AG09309 (cell line): Measurements from ENCODE around the gene SPPL2B.

Experiments used
- DNase-seq: peaks from one replicate; pipeline ENCODE4 v3.0.0-alpha.2; 2010; ENCODE audit warnings: low read depth
- H3K4me3 ChIP-seq: 2 replicates; pipeline ENCODE4 v1.5.1; 2011; ENCODE audit warnings: mild to moderate bottlenecking, low read depth, low read length, moderate library complexity; ENCODE audit not compliant: control insufficient read depth
- TF ChIP-seq, protein P1 (sequence below): IDR thresholded peaks from 2 replicates; pipeline ENCODE4 v1.5.1; 2011; ENCODE audit warnings: mild to moderate bottlenecking, low read depth, low read length, inconsistent platforms; ENCODE audit not compliant: insufficient read depth, control insufficient read depth; ENCODE audit errors: missing control alignments

Gene SPPL2B

DNA sequence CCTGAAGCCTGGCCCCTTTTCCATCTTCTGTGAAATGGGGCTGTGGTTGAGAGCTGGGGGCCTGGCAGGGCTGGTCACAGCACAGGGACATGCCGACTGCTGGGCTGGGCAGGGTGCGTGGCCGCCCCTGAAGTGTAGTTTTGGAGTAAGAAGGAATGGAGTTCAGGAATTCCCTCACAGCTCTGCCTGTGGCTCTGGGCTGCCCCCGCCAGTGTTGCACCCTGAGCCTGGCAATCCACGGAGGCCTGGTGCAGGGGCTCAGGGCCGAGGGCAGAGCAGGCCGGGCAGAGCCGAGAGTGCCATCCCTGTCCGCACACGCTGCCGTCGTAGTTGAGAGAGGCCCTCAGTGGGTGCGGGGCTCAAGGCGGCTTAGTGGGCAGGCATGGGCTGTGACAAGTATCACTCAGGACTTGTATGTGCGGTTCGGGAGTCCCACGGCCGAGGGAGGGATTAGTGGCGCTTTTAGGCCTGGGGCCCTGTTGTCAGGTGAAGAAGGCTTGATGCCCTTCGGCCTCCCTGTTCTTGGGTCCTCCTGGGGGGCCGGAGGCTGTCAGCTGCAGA is 9.7 kb downstream of the SPPL2B start:
- no peak overlapping the region for H3K4me3 ChIP-seq
- TF ChIP-seq, protein P1, sequence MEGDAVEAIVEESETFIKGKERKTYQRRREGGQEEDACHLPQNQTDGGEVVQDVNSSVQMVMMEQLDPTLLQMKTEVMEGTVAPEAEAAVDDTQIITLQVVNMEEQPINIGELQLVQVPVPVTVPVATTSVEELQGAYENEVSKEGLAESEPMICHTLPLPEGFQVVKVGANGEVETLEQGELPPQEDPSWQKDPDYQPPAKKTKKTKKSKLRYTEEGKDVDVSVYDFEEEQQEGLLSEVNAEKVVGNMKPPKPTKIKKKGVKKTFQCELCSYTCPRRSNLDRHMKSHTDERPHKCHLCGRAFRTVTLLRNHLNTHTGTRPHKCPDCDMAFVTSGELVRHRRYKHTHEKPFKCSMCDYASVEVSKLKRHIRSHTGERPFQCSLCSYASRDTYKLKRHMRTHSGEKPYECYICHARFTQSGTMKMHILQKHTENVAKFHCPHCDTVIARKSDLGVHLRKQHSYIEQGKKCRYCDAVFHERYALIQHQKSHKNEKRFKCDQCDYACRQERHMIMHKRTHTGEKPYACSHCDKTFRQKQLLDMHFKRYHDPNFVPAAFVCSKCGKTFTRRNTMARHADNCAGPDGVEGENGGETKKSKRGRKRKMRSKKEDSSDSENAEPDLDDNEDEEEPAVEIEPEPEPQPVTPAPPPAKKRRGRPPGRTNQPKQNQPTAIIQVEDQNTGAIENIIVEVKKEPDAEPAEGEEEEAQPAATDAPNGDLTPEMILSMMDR, result no peak
- no peak for DNase-seq

DNA sequence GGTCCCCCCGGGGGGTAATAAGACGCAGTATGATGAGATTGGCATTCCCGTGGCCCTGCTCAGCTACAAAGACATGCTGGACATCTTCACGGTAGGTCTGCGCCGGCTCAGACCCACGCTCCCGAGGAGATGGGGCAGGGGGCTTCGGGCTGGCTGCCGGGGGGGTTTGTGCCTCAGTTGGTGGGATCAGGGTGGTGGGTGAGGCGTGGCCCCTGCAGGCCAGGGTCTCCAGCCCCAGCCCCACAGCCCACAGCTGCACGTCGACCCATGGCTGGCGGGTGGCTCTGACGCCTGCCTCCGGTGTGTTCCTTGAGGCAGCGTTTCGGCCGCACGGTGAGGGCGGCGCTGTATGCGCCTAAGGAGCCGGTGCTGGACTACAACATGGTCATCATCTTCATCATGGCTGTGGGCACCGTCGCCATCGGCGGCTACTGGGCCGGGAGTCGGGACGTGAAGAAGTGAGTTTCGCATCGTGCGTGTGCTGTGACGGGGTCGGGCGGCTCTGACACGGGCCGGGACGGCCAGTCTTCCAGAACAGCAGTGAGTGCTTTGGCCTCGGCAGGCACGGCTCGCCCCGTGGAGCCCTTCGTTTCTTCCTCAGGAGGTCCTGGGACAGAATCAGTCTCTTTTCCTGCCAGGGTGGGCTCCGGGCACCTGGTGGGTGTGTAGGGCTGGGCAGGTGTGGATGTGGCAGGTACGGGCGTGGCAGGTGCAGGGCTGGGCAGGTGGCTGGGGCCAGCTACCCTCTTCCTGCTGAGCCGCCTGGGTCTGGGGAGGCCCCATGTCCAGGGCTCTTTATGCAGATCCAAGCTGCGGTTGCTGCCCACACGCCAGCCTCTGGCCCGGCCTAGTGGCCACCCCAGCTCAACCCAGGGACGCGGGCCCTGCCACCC is 10.5 kb downstream of the SPPL2B start:
- DNase-seq, result no peak
- TF ChIP-seq, protein P1, result no peak
- H3K4me3 ChIP-seq, result no peak overlapping the region

DNA sequence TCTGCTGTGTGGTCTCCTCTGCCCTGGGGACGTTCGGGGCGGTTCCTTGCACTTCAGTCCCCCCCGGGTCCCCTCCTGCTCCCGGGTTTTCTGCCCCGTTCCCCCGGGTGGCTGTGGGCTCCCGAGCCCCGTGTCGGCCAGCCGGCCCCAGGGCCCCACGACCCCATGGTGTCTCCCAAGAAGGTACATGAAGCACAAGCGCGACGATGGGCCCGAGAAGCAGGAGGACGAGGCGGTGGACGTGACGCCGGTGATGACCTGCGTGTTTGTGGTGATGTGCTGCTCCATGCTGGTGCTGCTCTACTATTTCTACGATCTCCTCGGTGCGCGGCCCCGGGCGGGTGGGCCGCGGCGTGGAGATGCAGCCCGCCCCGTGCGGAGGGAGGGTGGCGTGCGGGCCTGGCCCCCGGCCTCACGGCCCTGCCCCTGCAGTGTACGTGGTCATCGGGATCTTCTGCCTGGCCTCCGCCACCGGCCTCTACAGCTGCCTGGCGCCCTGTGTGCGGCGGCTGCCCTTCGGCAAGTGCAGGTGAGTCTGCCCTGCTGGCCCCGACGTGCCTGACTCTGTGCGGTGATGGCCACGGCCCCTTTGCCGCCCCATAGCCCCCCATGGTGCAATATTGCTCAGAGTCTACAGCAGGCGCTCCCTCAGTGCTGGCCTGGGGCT is 11.3 kb downstream of the SPPL2B start:
- TF ChIP-seq, protein P1, result no peak
- no peak overlapping the region for H3K4me3 ChIP-seq
- DNase-seq, result no peak

DNA sequence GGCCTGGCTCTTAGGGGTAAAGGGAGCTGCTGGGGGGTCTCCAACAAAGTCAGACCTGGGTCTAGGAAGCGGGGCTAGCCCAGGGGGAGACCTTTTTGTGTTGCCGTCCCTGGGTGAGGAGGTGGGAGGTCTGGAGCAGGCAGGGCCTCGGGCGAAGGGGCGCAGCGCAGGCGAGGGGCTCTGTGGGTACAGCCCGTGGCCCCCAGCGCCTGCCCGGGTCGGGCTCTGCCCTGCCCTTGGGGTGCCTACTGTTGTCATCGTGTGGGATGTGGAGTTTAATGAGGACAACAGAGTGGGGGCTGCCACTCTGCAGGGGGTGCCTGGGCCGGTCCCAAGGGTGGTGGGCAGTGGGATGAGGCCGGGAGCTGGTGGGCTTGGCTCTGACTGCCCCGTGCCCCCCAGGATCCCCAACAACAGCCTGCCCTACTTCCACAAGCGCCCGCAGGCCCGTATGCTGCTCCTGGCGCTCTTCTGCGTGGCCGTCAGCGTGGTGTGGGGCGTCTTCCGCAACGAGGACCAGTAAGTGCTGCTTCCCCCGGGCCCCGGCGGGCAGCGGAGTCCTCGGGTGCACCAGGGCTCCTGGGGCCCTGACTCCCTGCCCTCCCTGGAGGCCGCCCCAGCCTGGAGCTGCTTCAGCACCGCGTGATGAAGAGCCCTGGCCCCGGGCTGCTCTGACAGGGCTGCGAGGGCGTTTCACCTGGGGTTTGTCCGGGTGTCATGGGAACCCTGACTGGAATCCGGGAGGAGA is 12.2 kb downstream of the SPPL2B start:
- TF ChIP-seq, protein P1, result no peak
- DNase-seq, result no peak
- no peak overlapping the region for H3K4me3 ChIP-seq

DNA sequence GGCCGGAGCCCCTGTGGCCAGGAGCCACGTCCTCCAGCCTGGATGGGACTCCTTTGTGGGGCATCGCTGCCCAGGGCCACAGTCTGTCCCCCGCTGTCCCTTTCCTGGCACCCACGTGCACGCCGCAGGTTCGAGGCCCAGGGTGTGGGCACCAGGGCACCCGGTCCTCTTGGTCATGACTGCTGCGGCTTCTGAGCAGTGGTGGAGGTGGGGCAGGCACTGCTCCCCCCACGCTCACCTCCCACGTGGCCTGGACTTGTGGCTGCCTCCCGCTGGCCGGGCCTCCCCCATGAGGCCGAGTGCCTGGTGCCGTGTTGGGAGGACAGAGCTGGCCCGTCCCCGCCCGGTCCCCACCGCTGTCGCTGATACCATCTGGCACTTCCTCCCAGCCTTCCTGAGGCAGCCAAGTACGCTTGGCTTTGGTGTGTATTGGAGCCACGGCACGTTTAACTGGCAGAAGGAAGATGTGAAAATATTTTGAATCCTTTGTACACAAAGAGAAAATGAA is 12.8 kb downstream of the SPPL2B start:
- TF ChIP-seq, protein P1, result no peak
- no peak for DNase-seq

DNA sequence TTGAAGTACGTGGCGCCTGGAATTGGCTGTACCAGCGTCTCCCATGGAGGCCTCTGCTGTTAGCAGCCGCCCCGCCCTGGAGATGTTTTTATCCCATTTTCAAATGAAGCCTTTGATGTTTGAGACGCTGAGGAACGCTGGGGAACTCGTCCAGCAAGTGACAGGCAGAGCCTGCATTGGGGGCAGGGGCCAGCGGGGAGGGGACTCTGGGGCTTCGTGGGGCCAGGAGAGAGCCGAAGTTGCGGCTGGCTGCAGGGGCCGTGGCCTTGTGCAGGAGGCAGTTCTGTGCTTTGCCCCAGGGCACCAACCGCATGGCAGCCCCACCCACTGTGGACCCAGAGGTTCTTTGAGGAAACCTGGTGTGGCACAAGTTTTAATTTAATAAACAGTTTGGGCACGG is 13.5 kb downstream of the SPPL2B start:
- no peak for DNase-seq
- TF ChIP-seq, protein P1, result no peak
- H3K4me3 ChIP-seq, result no peak overlapping the region

More for the DNA sequence above, 12.8 kb downstream of the SPPL2B start:
- no peak overlapping the region for H3K4me3 ChIP-seq
